SK-N-SH (cell line): ENCODE measurements around the gene LRRC17.
A peak's percentile ranks its signal among the peaks of the same experiment; 100 is the strongest.

Experiments
- CHD2 ChIP-seq: fragments of 150-350 bp; IDR thresholded peaks from 2 replicates; pipeline ENCODE4 v1.6.1; 2018; ENCODE audit warnings: low read length; ENCODE audit not compliant: partially characterized antibody
- CTCF ChIP-seq: fragments of 200-600 bp; sonication (generic); IDR thresholded peaks from 2 replicates; pipeline ENCODE4 v1.6.1; 2017; ENCODE audit warnings: antibody characterized with exemption, mild to moderate bottlenecking, moderate library complexity
- ELF1 ChIP-seq: IDR thresholded peaks from 2 replicates; pipeline ENCODE4 v1.4.0; 2012
- FOXJ3 ChIP-seq: sonication (generic); formaldehyde crosslinking; IDR thresholded peaks from 2 replicates; pipeline ENCODE4 v1.5.1; 2020; ENCODE audit warnings: mild to moderate bottlenecking, missing genetic modification reagents
- FOXM1 ChIP-seq: IDR thresholded peaks from 2 replicates; pipeline ENCODE4 v1.4.0; 2012; ENCODE audit warnings: low read depth, mild to moderate bottlenecking
- IRF3 ChIP-seq: fragments of 150-350 bp; IDR thresholded peaks from 2 replicates; pipeline ENCODE4 v1.6.1; 2016; ENCODE audit warnings: mild to moderate bottlenecking, low read depth, low read length
- MEF2A ChIP-seq: IDR thresholded peaks from 2 replicates; pipeline ENCODE4 v1.4.0; 2012; ENCODE audit warnings: low read depth, borderline replicate concordance
- NFIC ChIP-seq: IDR thresholded peaks from 2 replicates; pipeline ENCODE4 v1.4.0; 2012; ENCODE audit warnings: borderline replicate concordance
- POLR2AphosphoS5 ChIP-seq: IDR thresholded peaks from 2 replicates; pipeline ENCODE4 v1.6.1; 2012; ENCODE audit warnings: low read depth, low read length
- RCOR1 ChIP-seq: fragments of 150-350 bp; IDR thresholded peaks from 2 replicates; pipeline ENCODE4 v1.6.1; 2017; ENCODE audit warnings: antibody characterized with exemption, low read length
- REST ChIP-seq: IDR thresholded peaks from 2 replicates; pipeline ENCODE4 v1.6.1; 2012; ENCODE audit warnings: mild to moderate bottlenecking, low read depth, low read length, moderate library complexity
- YY1 ChIP-seq: IDR thresholded peaks from 2 replicates; pipeline ENCODE4 v1.4.0; 2012; ENCODE audit warnings: low read depth, mild to moderate bottlenecking

- no peak for TF ChIP-seq CTCF
- TF ChIP-seq REST = no peak
- TF ChIP-seq ELF1 = no peak
- TF ChIP-seq POLR2AphosphoS5 = peak; percentile 31; the same call in 1 of the 2 replicates
- no peak for TF ChIP-seq IRF3
- TF ChIP-seq MEF2A = no peak
- TF ChIP-seq YY1 = no peak
- no peak for TF ChIP-seq FOXM1
- TF ChIP-seq FOXJ3 = no peak
- TF ChIP-seq RCOR1 = peak; percentile 82
- peak; percentile 75 for TF ChIP-seq CHD2
- no peak for TF ChIP-seq NFIC
Observed at GRCh38 chr7:102942868-102943267, 30.1 kb downstream of the LRRC17 start.
